Testis (tissue), 3 donors: ENCODE results near the gene GAGE12G. TPM values are rescaled to one million over a fixed set of nuclear protein-coding genes. Genes with fewer than 3 reads are reported as not detected.
"Not testable (repeated sequence)": the region's sequence is repeated elsewhere in the genome, so short reads cannot be mapped to it uniquely, and the experiment has no call there.

Experiments used
- DNase-seq: peaks from one replicate; pipeline ENCODE4 v3.0.0-alpha.2; 2019
- H3K27ac ChIP-seq, 2 donors: fragments of 200-600 bp; sonication (generic); one replicate each; pipeline ENCODE4 v1.5.1; 2019
- H3K27me3 ChIP-seq: fragments of 200-600 bp; sonication (generic); one replicate; pipeline ENCODE4 v1.5.1; 2019
- H3K36me3 ChIP-seq: fragments of 200-600 bp; sonication (generic); one replicate; pipeline ENCODE4 v1.5.1; 2017; ENCODE audit warnings: low read depth; ENCODE audit errors: missing control alignments
- H3K4me1 ChIP-seq: fragments of 200-600 bp; sonication (generic); one replicate; pipeline ENCODE4 v1.5.1; 2019
- H3K4me3 ChIP-seq, 2 donors: fragments of 200-600 bp; sonication (generic); one replicate each; pipeline ENCODE4 v1.5.1; 2017 to 2019
- H3K9me3 ChIP-seq: fragments of 200-600 bp; sonication (generic); one replicate; pipeline ENCODE4 v1.5.1; 2017
- CTCF ChIP-seq, 3 experiments: fragments of 450-650 bp in 2 of 3; fragments of 200-600 bp in 1 of 3; sonication (generic) in 1 of 3; IDR thresholded peaks; one replicate each; pipeline ENCODE4 v1.5.1; 2016 to 2019; ENCODE audit warnings: antibody characterized with exemption in 3 of 3, mild to moderate bottlenecking in 2 of 3, moderate library complexity in 1 of 3
- POLR2A ChIP-seq: fragments of 450-650 bp; IDR thresholded peaks from one replicate; pipeline ENCODE4 v1.6.1; 2017; ENCODE audit warnings: antibody characterized with exemption, mild to moderate bottlenecking, moderate library complexity
- WGBS, 2 donors: methylation state at CpG; one replicate each; pipeline ENCODE4 v1.1.5; 2018; 5-methylcytosine and 5-hydroxymethylcytosine counted together
- intact Hi-C: fragments of 100-400 bp; cut with DNase I; formaldehyde crosslinking; loops from one replicate; pipeline ENCODE4 v1.15.1; 2023; ENCODE audit warnings: low total_unique reads
- polyA plus RNA-seq: library from polyadenylated mRNA; stranded (reverse); fragments of 350-450 nt; fragmentation: Illumina TruSeq; extraction: RNeasy Lipid Tissue Mini Kit (QIAGEN cat#74804); gene quantifications from one replicate; pipeline ENCODE4 v1.2.3, GENCODE V29; 2014; ENCODE audit warnings: low read depth, low replicate concordance; ENCODE audit not compliant: insufficient read depth
- small RNA-seq, 2 donors: library from RNA; depleted of rRNA; stranded (forward); fragments of <200 nt; gene quantifications; one replicate each; pipeline ENCODE3, GENCODE V24; 2016
- total RNA-seq, 2 donors: library from RNA; depleted of rRNA; stranded (reverse); fragments of >200 nt; gene quantifications; one replicate each; pipeline ENCODE4 v1.2.3, GENCODE V29; 2016

The GAGE12G gene
- total and polyA plus RNA-seq, 3 donors from 2014 or later = not detected

GRCh38 chrX:49598720-49599119, 28.5 kb downstream of the GAGE12G start, which contains the start of gene GAGE1:
Gene GAGE1 (plus strand): TSS chrX:49599020. CDS start chrX:49600175, 1,155 bp downstream.
- H3K36me3 ChIP-seq, H3K27ac ChIP-seq, DNase-seq, intact Hi-C loops, H3K4me1 ChIP-seq, H3K4me3 ChIP-seq, H3K9me3 ChIP-seq, H3K27me3 ChIP-seq: not testable (repeated sequence)
- WGBS, 2 donors = no CpG with 5 or more reads among the region's 16 CpGs

- no peak for DNase-seq
- no peak for TF ChIP-seq POLR2A
- TF ChIP-seq CTCF (IDR thresholded peaks at IDR 0.05) = no peak
- no peaks in the 10 kb centered on the region for H3K4me1 ChIP-seq
- no peak overlapping the region for H3K27ac ChIP-seq
- no peaks in the 10 kb centered on the region for H3K27me3 ChIP-seq
- no peaks in the 10 kb centered on the region for H3K9me3 ChIP-seq
- intact Hi-C loops = no loop called here
- no peak overlapping the region for H3K4me3 ChIP-seq
- H3K36me3 ChIP-seq = no peaks in the 10 kb centered on the region
- 43 to 61% methylated on average over 6 to 7 of the region's 7 CpGs for whole genome bisulfite sequencing, 2 donors
Observed at GRCh38 chrX:49610718-49611310, 40.6 kb downstream of the GAGE12G start.

- intact Hi-C loops = no loop called here
- Histone ChIP-seq H3K36me3 (no peaks in the 10 kb centered on the region), H3K9me3 (no peaks in the 10 kb centered on the region), H3K4me3 (no peak overlapping the region), H3K27me3 (no peaks in the 10 kb centered on the region), H3K27ac (no peak overlapping the region), H3K4me1 (no peaks in the 10 kb centered on the region)
- no peak for DNase-seq
- no peak for TF ChIP-seq CTCF (IDR thresholded peaks at IDR 0.05)
- no peak for TF ChIP-seq POLR2A
- WGBS, 2 donors = 92 to 97% methylated on average over 2 of the region's 2 CpGs
Observed at GRCh38 chrX:49618574-49618973, 48.4 kb downstream of the GAGE12G start.

Small RNA genes within 50 kb of the gene (small RNA-seq; reads per million reads assigned to genes)
- 0 reads per million in 2 donors for gene GAGE12B

Other genes starting within 250 kb of the GAGE12G start
- gene GAGE12J, start 248.4 kb upstream of the GAGE12G start, total RNA-seq = 1 to 10 TPM in 1 of 2 donors, not detected in 1; 8.5 TPM
- 14.2 TPM for gene GAGE12J, start 248.4 kb upstream of the GAGE12G start, polyA plus RNA-seq
- 1 to 10 TPM; 2.0 to 5.1 TPM for gene GAGE13, start 238.8 kb upstream of the GAGE12G start, total RNA-seq
- 15.5 TPM for gene GAGE13, start 238.8 kb upstream of the GAGE12G start, polyA plus RNA-seq
- gene GAGE12C, start 38.2 kb upstream of the GAGE12G start, total RNA-seq = not detected
- gene GAGE12C, start 38.2 kb upstream of the GAGE12G start, polyA plus RNA-seq = not detected
- gene GAGE12D, start 28.7 kb upstream of the GAGE12G start, total RNA-seq = not detected
- gene GAGE12D, start 28.7 kb upstream of the GAGE12G start, polyA plus RNA-seq = not detected
- 1 to 10 TPM in 1 of 2 donors, not detected in 1; 1.2 TPM for gene GAGE12E, start 19.1 kb upstream of the GAGE12G start, total RNA-seq
- 25.1 TPM for gene GAGE12E, start 19.1 kb upstream of the GAGE12G start, polyA plus RNA-seq
- gene GAGE12F, start 9.6 kb upstream of the GAGE12G start, total RNA-seq = 1 to 10 TPM; 1.2 to 2.4 TPM
- 7.7 TPM for gene GAGE12F, start 9.6 kb upstream of the GAGE12G start, polyA plus RNA-seq
- 1 to 10 TPM in 1 of 2 donors, not detected in 1; 1.1 TPM for gene GAGE12H, start 9.5 kb downstream of the GAGE12G start, total RNA-seq
- gene GAGE12H, start 9.5 kb downstream of the GAGE12G start, polyA plus RNA-seq = 27.9 TPM
- gene GAGE2A, start 19.1 kb downstream of the GAGE12G start, total RNA-seq = 10 to 100 TPM in 1 of 2 donors, 1 to 10 TPM in 1; 4.9 to 28.8 TPM
- 54.4 TPM for gene GAGE2A, start 19.1 kb downstream of the GAGE12G start, polyA plus RNA-seq
- 10 to 100 TPM; 12.3 to 14.5 TPM for gene GAGE1, start 28.6 kb downstream of the GAGE12G start, total RNA-seq
- 31.4 TPM for gene GAGE1, start 28.6 kb downstream of the GAGE12G start, polyA plus RNA-seq
- 10 to 100 TPM; 11.9 to 28.5 TPM for gene PAGE1, start 125.6 kb downstream of the GAGE12G start, total RNA-seq
- 17.4 TPM for gene PAGE1, start 125.6 kb downstream of the GAGE12G start, polyA plus RNA-seq